ENCODE results near the gene SLC6A6.

SLC6A6 gene

GRCh38 chr3:14401692-14402303, 608 bp upstream of the SLC6A6 start:
- H3K9ac ChIP-seq (ENCODE audit: insufficient read length, low read depth): peak overlapping the region; percentile 73
- peaks cover 5% of the 10 kb centered on the region for H3K27me3 ChIP-seq (ENCODE audit: insufficient read depth, insufficient read length)
- no peak for TF ChIP-seq YY1 (IDR thresholded peaks at IDR 0.05; ENCODE audit: insufficient read depth, insufficient read length)
- no peak for TF ChIP-seq ZNF274 (IDR thresholded peaks at IDR 0.05; ENCODE audit: low read depth, low read length)
- no peak for TF ChIP-seq SUZ12 (IDR thresholded peaks at IDR 0.05; ENCODE audit: extremely low read depth, insufficient read depth, insufficient read length)
- no peak for DNase-seq (ENCODE audit: low read depth, low spot score)
- no peaks in the 10 kb centered on the region for H3K9me3 ChIP-seq (ENCODE audit: insufficient read depth, low read length)
- H3K4me3 ChIP-seq (ENCODE audit: insufficient read length, low read depth): peak overlapping the region; percentile 100
- peaks cover 21% of the 10 kb centered on the region for H3K4me1 ChIP-seq (ENCODE audit: insufficient read depth, insufficient read length)
- peaks cover 31% of the 10 kb centered on the region for H3K36me3 ChIP-seq (ENCODE audit: insufficient read depth, insufficient read length, low read length)

- Histone ChIP-seq H3K9ac (ENCODE audit: insufficient read length, low read depth) (peak overlapping the region; percentile 99), H3K9me3 (ENCODE audit: insufficient read depth, low read length) (no peaks in the 10 kb centered on the region), H3K4me1 (ENCODE audit: insufficient read depth, insufficient read length) (peaks cover 20% of the 10 kb centered on the region), H3K4me3 (ENCODE audit: insufficient read length, low read depth) (peak overlapping the region; percentile 100), H3K27me3 (ENCODE audit: insufficient read depth, insufficient read length) (peaks cover 5% of the 10 kb centered on the region), H3K36me3 (ENCODE audit: insufficient read depth, insufficient read length, low read length) (peaks cover 43% of the 10 kb centered on the region)
- TF ChIP-seq YY1 (IDR thresholded peaks at IDR 0.05; ENCODE audit: insufficient read depth, insufficient read length): no peak
- no peak for TF ChIP-seq ZNF274 (IDR thresholded peaks at IDR 0.05; ENCODE audit: low read depth, low read length)
- no peak for TF ChIP-seq SUZ12 (IDR thresholded peaks at IDR 0.05; ENCODE audit: extremely low read depth, insufficient read depth, insufficient read length)
- no peak for DNase-seq (ENCODE audit: low read depth, low spot score)
These were observed 1.3 kb downstream of the SLC6A6 start for GRCh38 chr3:14403619-14404155.

- Histone ChIP-seq H3K4me1 (ENCODE audit: insufficient read depth, insufficient read length) (peaks cover 19% of the 10 kb centered on the region), H3K4me3 (ENCODE audit: insufficient read length, low read depth) (peak overlapping the region; percentile 100), H3K9me3 (ENCODE audit: insufficient read depth, low read length) (no peaks in the 10 kb centered on the region), H3K9ac (ENCODE audit: insufficient read length, low read depth) (peak overlapping the region; percentile 99), H3K36me3 (ENCODE audit: insufficient read depth, insufficient read length, low read length) (peaks cover 46% of the 10 kb centered on the region), H3K27me3 (ENCODE audit: insufficient read depth, insufficient read length) (peaks cover 5% of the 10 kb centered on the region)
- no peak for DNase-seq (ENCODE audit: low read depth, low spot score)
- TF ChIP-seq ZNF274 (IDR thresholded peaks at IDR 0.05; ENCODE audit: low read depth, low read length): no peak
- no peak for TF ChIP-seq SUZ12 (IDR thresholded peaks at IDR 0.05; ENCODE audit: extremely low read depth, insufficient read depth, insufficient read length)
These were observed 1.8 kb downstream of the SLC6A6 start for GRCh38 chr3:14404186-14404585.

GRCh38 chr3:14404631-14405359, 2.4 kb downstream of the SLC6A6 start:
- Histone ChIP-seq H3K27me3 (ENCODE audit: insufficient read depth, insufficient read length) (peaks cover 5% of the 10 kb centered on the region), H3K36me3 (ENCODE audit: insufficient read depth, insufficient read length, low read length) (peaks cover 51% of the 10 kb centered on the region), H3K4me1 (ENCODE audit: insufficient read depth, insufficient read length) (peaks cover 21% of the 10 kb centered on the region), H3K4me3 (ENCODE audit: insufficient read length, low read depth) (peak overlapping the region; percentile 100), H3K9me3 (ENCODE audit: insufficient read depth, low read length) (no peaks in the 10 kb centered on the region), H3K9ac (ENCODE audit: insufficient read length, low read depth) (peak overlapping the region; percentile 99)
- TF ChIP-seq ZNF274 (IDR thresholded peaks at IDR 0.05; ENCODE audit: low read depth, low read length): no peak
- no peak for TF ChIP-seq YY1 (IDR thresholded peaks at IDR 0.05; ENCODE audit: insufficient read depth, insufficient read length)
- no peak for TF ChIP-seq SUZ12 (IDR thresholded peaks at IDR 0.05; ENCODE audit: extremely low read depth, insufficient read depth, insufficient read length)
- DNase-seq (ENCODE audit: low read depth, low spot score): no peak

- DNase-seq (ENCODE audit: low read depth, low spot score): no peak
- H3K9ac ChIP-seq (ENCODE audit: insufficient read length, low read depth): no peak overlapping the region
- peaks cover 2% of the 10 kb centered on the region for H3K27me3 ChIP-seq (ENCODE audit: insufficient read depth, insufficient read length)
- no peak overlapping the region for H3K4me3 ChIP-seq (ENCODE audit: insufficient read length, low read depth)
- no peaks in the 10 kb centered on the region for H3K9me3 ChIP-seq (ENCODE audit: insufficient read depth, low read length)
- TF ChIP-seq ZNF274 (IDR thresholded peaks at IDR 0.05; ENCODE audit: low read depth, low read length) (no peak), YY1 (IDR thresholded peaks at IDR 0.05; ENCODE audit: insufficient read depth, insufficient read length) (no peak), SUZ12 (IDR thresholded peaks at IDR 0.05; ENCODE audit: extremely low read depth, insufficient read depth, insufficient read length) (no peak)
- peaks cover 58% of the 10 kb centered on the region for H3K36me3 ChIP-seq (ENCODE audit: insufficient read depth, insufficient read length, low read length)
- peaks cover 17% of the 10 kb centered on the region for H3K4me1 ChIP-seq (ENCODE audit: insufficient read depth, insufficient read length)
These were observed 3.2 kb downstream of the SLC6A6 start for GRCh38 chr3:14405360-14406238.

GRCh38 chr3:14406336-14406735, 3.9 kb downstream of the SLC6A6 start:
- Histone ChIP-seq H3K9me3 (ENCODE audit: insufficient read depth, low read length) (no peaks in the 10 kb centered on the region), H3K27me3 (ENCODE audit: insufficient read depth, insufficient read length) (no peaks in the 10 kb centered on the region), H3K36me3 (ENCODE audit: insufficient read depth, insufficient read length, low read length) (peaks cover 65% of the 10 kb centered on the region), H3K4me1 (ENCODE audit: insufficient read depth, insufficient read length) (peaks cover 20% of the 10 kb centered on the region), H3K9ac (ENCODE audit: insufficient read length, low read depth) (no peak overlapping the region), H3K4me3 (ENCODE audit: insufficient read length, low read depth) (no peak overlapping the region)
- DNase-seq (ENCODE audit: low read depth, low spot score): no peak
- no peak for TF ChIP-seq SUZ12 (IDR thresholded peaks at IDR 0.05; ENCODE audit: extremely low read depth, insufficient read depth, insufficient read length)
- TF ChIP-seq YY1 (IDR thresholded peaks at IDR 0.05; ENCODE audit: insufficient read depth, insufficient read length): no peak
- no peak for TF ChIP-seq ZNF274 (IDR thresholded peaks at IDR 0.05; ENCODE audit: low read depth, low read length)
